DMS114 treated with DMSO at 0.1 percent for 48 hours (cell line): ENCODE measurements around the gene CCSER1.
"Not testable (repeated sequence)": the region's sequence is repeated elsewhere in the genome, so short reads cannot be mapped to it uniquely, and the experiment has no call there.

ENCODE experiments used
- DNase-seq: peaks from one replicate; lab custom pipeline; 2025; ENCODE audit not compliant: unreplicated experiment; lab: John Stamatoyannopoulos, UW

Gene CCSER1

GRCh38 chr4:91622925-91623602, 1495.9 kb downstream of the CCSER1 start:
- no peak for DNase-seq

DNA sequence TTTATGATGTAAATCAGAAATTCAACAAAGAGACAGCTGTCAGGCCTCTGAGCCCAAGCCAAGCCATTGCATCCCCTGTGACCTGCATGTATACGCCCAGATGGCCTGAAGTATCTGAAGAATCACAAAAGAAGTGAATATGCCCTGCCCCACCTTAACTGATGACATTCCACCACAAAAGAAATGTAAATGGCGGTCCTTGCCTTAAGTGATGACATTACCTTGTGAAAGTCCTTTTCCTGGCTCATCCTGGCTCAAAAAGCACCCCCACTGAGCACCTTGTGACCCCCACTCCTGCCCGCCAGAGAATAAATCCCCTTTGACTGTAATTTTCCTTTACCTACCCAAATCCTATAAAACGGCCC, 1496.4 kb downstream of the CCSER1 start:
- not testable (repeated sequence) for DNase-seq

- DNase-seq: no peak
Observed at GRCh38 chr4:91630054-91630453, 1502.9 kb downstream of the CCSER1 start.

DNA sequence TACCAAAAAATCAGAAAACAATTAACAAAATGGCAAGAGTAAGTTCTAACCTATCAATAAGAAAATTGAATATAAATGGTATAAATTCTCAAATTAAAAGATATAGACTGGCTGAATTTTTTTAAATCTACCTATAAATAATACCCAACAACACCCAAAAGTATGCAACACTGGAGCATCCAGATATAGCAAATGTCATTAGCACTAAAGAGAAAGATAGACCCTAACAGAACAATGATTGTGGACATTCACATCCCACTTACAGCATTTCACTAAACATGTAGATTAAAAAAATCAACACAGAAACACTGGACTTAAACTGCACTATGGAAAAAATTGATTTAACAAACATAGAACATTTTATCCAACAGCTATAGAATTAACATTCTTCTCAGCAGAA, 1503.6 kb downstream of the CCSER1 start:
- DNase-seq: no peak

DNA sequence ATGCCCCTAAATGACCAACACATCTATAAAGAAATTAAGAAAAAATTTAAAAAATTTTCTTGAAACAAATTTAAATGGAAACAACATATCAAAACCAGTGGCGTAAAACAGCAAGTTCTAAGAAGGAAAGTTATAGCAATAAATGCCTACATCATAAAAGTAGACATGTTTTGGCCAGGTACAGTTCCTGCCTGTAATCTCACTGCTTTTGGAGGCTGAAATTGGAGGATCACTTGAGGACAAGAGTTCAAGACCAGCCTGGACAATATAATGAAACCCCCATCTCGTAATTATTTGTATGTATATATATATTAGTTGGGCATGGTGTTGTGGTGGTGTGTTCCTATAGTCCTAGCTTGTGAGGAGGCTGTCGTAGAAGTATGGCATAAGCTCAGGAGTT, 1504.1 kb downstream of the CCSER1 start:
- no peak for DNase-seq

- no peak for DNase-seq
Observed at GRCh38 chr4:91636083-91636482, 1508.9 kb downstream of the CCSER1 start.
